Measurements from ENCODE around the gene SMG6.

DNA sequence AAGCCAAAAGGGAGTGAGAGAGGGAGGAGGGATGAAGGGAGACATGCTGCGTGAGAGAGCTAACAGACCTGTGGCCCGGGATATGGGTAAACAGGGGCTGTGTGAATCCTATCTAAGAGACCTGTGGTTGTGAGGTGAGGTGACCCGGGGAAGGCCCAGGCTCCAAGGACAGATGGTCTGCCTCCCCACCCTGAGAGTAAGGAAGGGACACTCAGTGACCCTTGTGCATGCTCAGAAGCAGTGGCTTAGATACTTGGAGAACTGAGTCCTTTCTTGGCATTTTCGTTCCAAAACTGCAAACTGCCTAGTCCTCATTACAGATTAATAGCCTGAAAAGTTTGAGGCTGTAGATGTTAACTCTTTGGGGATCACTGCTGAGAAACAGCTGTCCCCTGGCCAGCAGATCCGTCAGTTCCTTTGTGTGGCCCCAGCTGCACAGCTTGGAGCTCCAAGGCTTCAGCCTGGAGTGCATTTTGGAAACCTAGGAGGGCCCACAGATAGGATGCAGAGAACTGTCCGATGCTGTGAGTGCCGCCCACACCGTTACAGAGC is 121.6 kb downstream of the SMG6 start:
- TF ChIP-seq RAD21 (IDR thresholded peaks at IDR 0.05; ENCODE audit: low read depth) (no peak), FOXM1 (IDR thresholded peaks at IDR 0.05; ENCODE audit: borderline replicate concordance, low read depth) (no peak), EP300 (IDR thresholded peaks at IDR 0.05; ENCODE audit: borderline replicate concordance) (no peak), YY1 (IDR thresholded peaks at IDR 0.05; ENCODE audit: low read depth) (no peak), CEBPB (IDR thresholded peaks at IDR 0.05) (no peak), EGR1 (IDR thresholded peaks at IDR 0.05) (no peak), TAF1 (IDR thresholded peaks at IDR 0.05; ENCODE audit: low read depth) (no peak), CREB1 (IDR thresholded peaks at IDR 0.05; ENCODE audit: low read depth) (no peak)
- TF ChIP-seq, protein P1, sequence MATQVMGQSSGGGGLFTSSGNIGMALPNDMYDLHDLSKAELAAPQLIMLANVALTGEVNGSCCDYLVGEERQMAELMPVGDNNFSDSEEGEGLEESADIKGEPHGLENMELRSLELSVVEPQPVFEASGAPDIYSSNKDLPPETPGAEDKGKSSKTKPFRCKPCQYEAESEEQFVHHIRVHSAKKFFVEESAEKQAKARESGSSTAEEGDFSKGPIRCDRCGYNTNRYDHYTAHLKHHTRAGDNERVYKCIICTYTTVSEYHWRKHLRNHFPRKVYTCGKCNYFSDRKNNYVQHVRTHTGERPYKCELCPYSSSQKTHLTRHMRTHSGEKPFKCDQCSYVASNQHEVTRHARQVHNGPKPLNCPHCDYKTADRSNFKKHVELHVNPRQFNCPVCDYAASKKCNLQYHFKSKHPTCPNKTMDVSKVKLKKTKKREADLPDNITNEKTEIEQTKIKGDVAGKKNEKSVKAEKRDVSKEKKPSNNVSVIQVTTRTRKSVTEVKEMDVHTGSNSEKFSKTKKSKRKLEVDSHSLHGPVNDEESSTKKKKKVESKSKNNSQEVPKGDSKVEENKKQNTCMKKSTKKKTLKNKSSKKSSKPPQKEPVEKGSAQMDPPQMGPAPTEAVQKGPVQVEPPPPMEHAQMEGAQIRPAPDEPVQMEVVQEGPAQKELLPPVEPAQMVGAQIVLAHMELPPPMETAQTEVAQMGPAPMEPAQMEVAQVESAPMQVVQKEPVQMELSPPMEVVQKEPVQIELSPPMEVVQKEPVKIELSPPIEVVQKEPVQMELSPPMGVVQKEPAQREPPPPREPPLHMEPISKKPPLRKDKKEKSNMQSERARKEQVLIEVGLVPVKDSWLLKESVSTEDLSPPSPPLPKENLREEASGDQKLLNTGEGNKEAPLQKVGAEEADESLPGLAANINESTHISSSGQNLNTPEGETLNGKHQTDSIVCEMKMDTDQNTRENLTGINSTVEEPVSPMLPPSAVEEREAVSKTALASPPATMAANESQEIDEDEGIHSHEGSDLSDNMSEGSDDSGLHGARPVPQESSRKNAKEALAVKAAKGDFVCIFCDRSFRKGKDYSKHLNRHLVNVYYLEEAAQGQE (IDR thresholded peaks at IDR 0.05; ENCODE audit: low read depth) = no peak
- TF ChIP-seq, protein P2, sequence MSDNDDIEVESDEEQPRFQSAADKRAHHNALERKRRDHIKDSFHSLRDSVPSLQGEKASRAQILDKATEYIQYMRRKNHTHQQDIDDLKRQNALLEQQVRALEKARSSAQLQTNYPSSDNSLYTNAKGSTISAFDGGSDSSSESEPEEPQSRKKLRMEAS (IDR thresholded peaks at IDR 0.05) = no peak
- TF ChIP-seq, protein P3, sequence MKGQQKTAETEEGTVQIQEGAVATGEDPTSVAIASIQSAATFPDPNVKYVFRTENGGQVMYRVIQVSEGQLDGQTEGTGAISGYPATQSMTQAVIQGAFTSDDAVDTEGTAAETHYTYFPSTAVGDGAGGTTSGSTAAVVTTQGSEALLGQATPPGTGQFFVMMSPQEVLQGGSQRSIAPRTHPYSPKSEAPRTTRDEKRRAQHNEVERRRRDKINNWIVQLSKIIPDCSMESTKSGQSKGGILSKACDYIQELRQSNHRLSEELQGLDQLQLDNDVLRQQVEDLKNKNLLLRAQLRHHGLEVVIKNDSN (IDR thresholded peaks at IDR 0.05) = no peak

Data from Ishikawa (cell line).